ENCODE data around the gene NAV2. TPM values are rescaled to one million over a fixed set of nuclear protein-coding genes. Genes with fewer than 3 reads are reported as not detected.

NAV2 gene
- total RNA-seq, 1 experiment from 2014 or later: 46.3 TPM

- Mint-ChIP-seq H3K4me1 (peaks cover 16 to 18% of the 10 kb centered on the region in 2 experiments), H3K36me3 (ENCODE audit: insufficient read depth in 1 of 3, low read depth in 3 of 3) (no peaks in the 10 kb centered on the region), H3K9me3 (no peaks in the 10 kb centered on the region; a peak in 1 of 5 replicates), H3K27me3 (ENCODE audit: low read depth) (peaks cover 2% of the 10 kb centered on the region; the same call in 1 of the 2 replicates), H3K4me3 (no peak overlapping the region), H3K27ac (no peak overlapping the region)
- H3K23me2 ChIP-seq (ENCODE audit: insufficient read length, low read depth, low read length, poor library complexity, severe bottlenecking): no peaks in the 10 kb centered on the region
- no peak overlapping the region for H2AK5ac ChIP-seq (ENCODE audit: insufficient read length, low read length)
- no peak overlapping the region for H4K8ac ChIP-seq (replicated peaks; ENCODE audit: insufficient read length, low read depth, low read length)
- H2BK120ac ChIP-seq (ENCODE audit: low read depth, low read length, poor library complexity, severe bottlenecking): no peak overlapping the region
- no peak overlapping the region for H2BK15ac ChIP-seq (ENCODE audit: low read depth, low read length)
- no peak overlapping the region for H2BK5ac ChIP-seq (ENCODE audit: insufficient read length, low read length)
- no peak overlapping the region for H2BK12ac ChIP-seq (ENCODE audit: insufficient read length, low read depth, low read length)
- no peaks in the 10 kb centered on the region for H3K9me3 ChIP-seq (ENCODE audit: control insufficient read depth, low read depth, low read length)
- H3K23ac ChIP-seq (ENCODE audit: insufficient read length, low read depth, low read length): no peak overlapping the region
- H3K79me2 ChIP-seq (ENCODE audit: insufficient read depth, low read length): no peaks in the 10 kb centered on the region
- no peak overlapping the region for H4K91ac ChIP-seq (ENCODE audit: insufficient read length, low read depth, low read length)
- no peaks in the 10 kb centered on the region for H3K79me1 ChIP-seq (ENCODE audit: insufficient read depth, low read depth, low read length, poor library complexity, severe bottlenecking)
- no peak overlapping the region for H3K27ac ChIP-seq (ENCODE audit: insufficient read length, low read depth, low read length)
- H4K20me1 ChIP-seq (ENCODE audit: control insufficient read depth, insufficient read depth, insufficient read length): no peaks in the 10 kb centered on the region
- peaks cover 7% of the 10 kb centered on the region for H3K4me1 ChIP-seq (ENCODE audit: insufficient read depth, low read length)
- H3K4me2 ChIP-seq (ENCODE audit: insufficient read depth, insufficient read length, low read length): no peak overlapping the region
- H2BK20ac ChIP-seq (ENCODE audit: low read depth, low read length, poor library complexity, severe bottlenecking): no peak overlapping the region
- no peak overlapping the region for H3K18ac ChIP-seq (ENCODE audit: insufficient read length, low read depth, low read length)
- no peak overlapping the region for H3K14ac ChIP-seq (ENCODE audit: insufficient read depth, low read length)
- no CpG with 5 or more reads among the region's 3 CpGs for WGBS (ENCODE audit: extremely low coverage, insufficient read length, low lambda C conversion rate)
- no peak overlapping the region for H3T11ph ChIP-seq (ENCODE audit: low read length)
- H4K5ac ChIP-seq (ENCODE audit: insufficient read length, low read depth, low read length): no peak overlapping the region
- H3K9ac ChIP-seq (ENCODE audit: extremely low read depth, insufficient read length, low read length): no peak overlapping the region
- H3K27me3 ChIP-seq (ENCODE audit: insufficient read depth, low read length): no peaks in the 10 kb centered on the region
- DNase-seq: no peak
- H3K56ac ChIP-seq (ENCODE audit: insufficient read length, low read depth, low read length): no peak overlapping the region
- H3K4ac ChIP-seq (ENCODE audit: low read depth, low read length): no peak overlapping the region
- H2AFZ ChIP-seq (ENCODE audit: low read length): no peak overlapping the region
- no peak for TF ChIP-seq CTCF (conservative IDR thresholded peaks at IDR 0.05)
Measured at GRCh38 chr11:19666951-19667350, 45.7 kb upstream of the NAV2 start.
